GM13976 (cell line): ENCODE data around the gene MBOAT1.
"Not testable (repeated sequence)": the region's sequence is repeated elsewhere in the genome, so short reads cannot be mapped to it uniquely, and the experiment has no call there.

ENCODE experiments used
- DNase-seq: peaks from one replicate; pipeline ENCODE4 v3.0.0; 2012; ENCODE audit warnings: low spot score
- CTCF ChIP-seq: IDR thresholded peaks from 2 replicates; pipeline ENCODE4 v1.5.1; 2012; ENCODE audit warnings: borderline replicate concordance, mild to moderate bottlenecking; ENCODE audit not compliant: insufficient read depth; ENCODE audit errors: extremely low read depth, missing control alignments, control extremely low read depth
- in situ Hi-C: fragments of 300-500 bp; cut with MboI; formaldehyde crosslinking; loops from one replicate; pipeline ENCODE4 v1.12.0; 2022; ENCODE audit warnings: low sequenced_read_pairs, mixed read lengths, inconsistent platforms; ENCODE audit not compliant: unreplicated experiment

MBOAT1 gene

DNA sequence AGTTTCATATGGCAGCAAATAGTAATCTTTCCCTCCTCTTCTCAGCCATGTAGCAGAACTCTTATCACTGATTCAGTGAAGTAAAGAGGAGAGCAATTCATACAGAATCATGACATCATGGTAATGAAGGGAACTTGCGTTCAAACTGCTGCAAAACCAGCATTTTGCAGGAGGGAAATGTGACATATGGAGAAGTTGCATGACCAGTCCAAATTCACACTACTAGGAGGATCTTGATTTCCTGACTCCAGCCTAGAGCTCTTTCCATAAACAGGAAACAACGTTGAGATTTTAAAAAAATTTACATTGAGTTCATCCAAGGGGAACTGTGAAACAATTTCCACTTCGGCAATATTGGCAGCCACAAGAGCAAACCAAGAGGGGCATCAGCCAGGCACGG, 63.8 kb downstream of the MBOAT1 start:
- TF ChIP-seq CTCF: no peak
- no peak for DNase-seq
- in situ Hi-C loops: no loop called here

- no peak for DNase-seq
- TF ChIP-seq CTCF: no peak
- in situ Hi-C loops: no loop called here
These were observed 64.8 kb downstream of the MBOAT1 start for GRCh38 chr6:20147469-20147868.

DNA sequence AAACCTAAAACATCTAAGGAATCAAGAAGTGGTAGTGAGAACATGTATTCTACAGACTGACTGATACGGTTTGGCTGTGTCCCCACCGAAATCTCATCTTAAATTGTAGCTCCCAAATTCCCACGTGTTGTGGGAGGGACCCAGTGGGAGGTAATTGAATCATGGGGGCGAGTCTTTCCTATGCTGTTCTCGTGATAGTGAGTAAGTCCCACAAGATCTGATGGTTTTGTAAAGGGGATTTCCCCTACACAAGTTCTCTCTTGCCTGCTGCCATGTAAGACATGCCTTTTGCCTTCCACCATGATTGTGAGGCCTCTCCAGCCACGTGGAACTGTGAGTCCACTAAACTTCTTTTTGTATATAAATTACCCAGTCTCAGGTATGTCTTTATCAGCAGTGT, 65.4 kb downstream of the MBOAT1 start:
- in situ Hi-C loops, DNase-seq: not testable (repeated sequence)

DNA sequence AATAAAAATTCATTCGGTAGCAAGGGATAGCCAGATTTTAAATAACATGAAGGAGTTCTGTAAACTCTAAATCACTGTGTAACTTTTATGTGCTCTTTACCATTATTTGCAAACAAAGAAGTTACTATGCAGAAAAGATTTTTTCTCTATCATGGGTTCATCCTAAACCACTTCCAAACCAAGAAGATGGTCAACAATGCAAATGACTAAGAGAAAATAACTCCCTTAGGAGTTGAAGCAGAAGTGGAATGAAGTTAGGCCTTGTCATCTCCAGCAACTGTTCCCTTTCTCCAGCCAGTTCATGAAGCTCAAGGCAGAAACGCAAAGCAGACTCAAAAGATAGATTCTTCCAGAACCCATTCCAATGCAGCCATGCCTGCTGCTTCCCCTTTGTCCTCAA, 66.0 kb downstream of the MBOAT1 start:
- TF ChIP-seq CTCF: no peak
- in situ Hi-C loops: no loop called here
- no peak for DNase-seq

GRCh38 chr6:20142866-20143265, 69.4 kb downstream of the MBOAT1 start:
- in situ Hi-C loops: no loop called here
- no peak for DNase-seq
- TF ChIP-seq CTCF: no peak

- no peak for TF ChIP-seq CTCF
- in situ Hi-C loops: no loop called here
These were observed 70.3 kb downstream of the MBOAT1 start for GRCh38 chr6:20141931-20142330.

DNA sequence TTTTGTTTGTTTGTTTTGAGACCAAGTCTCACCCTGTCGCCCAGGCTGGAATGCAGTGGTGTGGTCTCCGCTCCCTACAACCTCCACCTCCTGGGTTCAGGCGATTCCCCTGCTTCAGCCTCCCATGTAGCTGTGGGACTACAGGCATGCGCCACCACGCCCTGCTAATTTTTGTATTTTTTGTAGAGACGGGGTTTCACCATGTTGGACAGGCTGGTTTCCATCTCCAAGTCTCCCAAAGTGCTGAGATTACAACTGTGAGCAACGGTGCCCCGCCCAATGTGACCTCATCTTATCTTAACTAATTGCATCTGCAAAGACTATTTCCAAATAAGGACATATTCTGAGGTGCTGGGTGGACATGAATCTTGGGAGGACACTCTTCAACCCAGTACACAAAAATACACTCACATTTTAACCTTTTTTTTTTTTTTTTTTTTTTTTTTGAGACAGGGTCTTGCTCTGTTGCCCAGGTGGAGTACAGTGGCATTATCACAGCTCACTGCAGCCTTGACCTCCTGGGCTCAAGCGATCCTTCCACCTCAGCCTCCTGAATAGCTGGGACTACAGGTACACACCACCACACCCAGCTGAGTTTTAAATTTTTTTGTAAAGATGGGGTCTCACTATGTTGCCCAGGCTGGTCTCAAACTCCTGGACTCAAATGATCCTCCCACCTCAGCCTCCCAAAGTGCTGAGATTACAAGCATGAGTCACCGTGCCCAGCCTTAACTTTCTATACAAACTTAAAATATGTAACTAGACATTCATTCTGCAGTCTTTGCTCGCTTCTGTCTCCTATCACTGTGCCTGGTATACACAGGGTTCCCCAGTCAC, 72.9 kb downstream of the MBOAT1 start:
- DNase-seq, in situ Hi-C loops: not testable (repeated sequence)

More at GRCh38 chr6:20141931-20142330, 70.3 kb downstream of the MBOAT1 start:
- no peak for DNase-seq

DNA sequence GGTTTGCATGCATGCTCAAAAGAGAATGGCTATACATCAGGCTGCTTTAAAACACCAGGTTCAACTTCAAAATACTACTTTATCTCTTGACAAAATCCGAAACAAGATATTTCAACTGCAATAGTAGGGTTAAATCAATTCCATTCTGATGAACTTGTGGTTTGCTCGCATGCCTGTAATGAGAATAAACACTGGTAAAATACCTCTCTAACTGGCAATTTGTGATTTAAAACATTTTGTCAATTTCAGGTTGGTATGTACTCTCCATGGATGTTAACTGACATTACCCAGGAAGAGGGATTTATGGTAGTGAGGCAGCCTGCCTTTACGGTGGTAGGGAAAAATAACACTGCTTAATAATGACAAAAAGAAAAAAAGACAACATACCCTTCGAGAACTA, 74.4 kb downstream of the MBOAT1 start:
- in situ Hi-C loops: no loop called here
- no peak for TF ChIP-seq CTCF

More for the DNA sequence above, 74.4 kb downstream of the MBOAT1 start:
- no peak for DNase-seq
